A549 (cell line): ENCODE measurements around the gene TMEM60. TPM values are rescaled to one million over a fixed set of nuclear protein-coding genes. Genes with fewer than 3 reads are reported as not detected.
"Not testable (repeated sequence)": the region's sequence is repeated elsewhere in the genome, so short reads cannot be mapped to it uniquely, and the experiment has no call there.

Experiments used
- ATAC-seq, 2 experiments: fragments of 200-7000 bp in 1 of 2; fragments of >200 bp in 1 of 2; cut with Nextera tagmentation in 1 of 2; cut with Tn5 transposase in 1 of 2; 3 replicates each; pipeline versions ENCODE4 v1.8.0 to v1.9.1; 2018 to 2020; ENCODE audit warnings: mild to moderate bottlenecking in 1 of 2, moderate library complexity in 1 of 2
- CTCF ChIA-PET: fragments of 300-600 bp; sonication (Branson Sonifier 250); formaldehyde crosslinking; extraction: SDS; loops from one replicate; lab custom pipeline; 2021; ENCODE audit warnings: antibody characterized with exemption, inconsistent platforms; lab: Yijun Ruan, JAX
- POLR2A ChIA-PET: fragments of 350-600 bp; formaldehyde crosslinking; extraction: SDS; loops from one replicate; lab custom pipeline; 2021; ENCODE audit warnings: antibody characterized with exemption, inconsistent platforms; lab: Yijun Ruan, JAX
- DNase-seq, 2 experiments: peaks; one replicate each; pipeline versions ENCODE4 v3.0.0 to v3.0.0-alpha.2; 2011 to 2016; ENCODE audit warnings: low read depth in 1 of 2, low spot score in 1 of 2
- FAIRE-seq: peaks from 2 replicates; lab custom pipeline; 2011; peaks lifted over from hg19 to GRCh38; lab: Jason Lieb, UNC
- H3K27ac ChIP-seq, 2 experiments: fragments of >200 bp; sonication (Bioruptor Twin); formaldehyde crosslinking; 3 replicates each; pipeline ENCODE4 v1.5.1; 2016 to 2017
- H3K4me1 ChIP-seq: fragments of >200 bp; sonication (Bioruptor Twin); formaldehyde crosslinking; 3 replicates; pipeline ENCODE4 v1.6.1; 2016
- H3K4me2 ChIP-seq: fragments of >200 bp; sonication (Bioruptor Twin); formaldehyde crosslinking; 3 replicates; pipeline ENCODE4 v1.6.1; 2016
- H3K4me3 ChIP-seq: fragments of >200 bp; sonication (Bioruptor Twin); formaldehyde crosslinking; 3 replicates; pipeline ENCODE4 v1.5.1; 2016
- H3K9me3 ChIP-seq: fragments of >200 bp; sonication (Bioruptor Twin); formaldehyde crosslinking; 3 replicates; pipeline ENCODE4 v1.6.1; 2016
- BHLHE40 ChIP-seq: IDR thresholded peaks from 2 replicates; pipeline ENCODE4 v1.6.1; 2012; ENCODE audit warnings: low read depth, low read length, inconsistent platforms
- CEBPB ChIP-seq, 2 experiments: fragments of >200 bp in 1 of 2; sonication (Bioruptor Twin) in 1 of 2; formaldehyde crosslinking in 1 of 2; IDR thresholded peaks; 2 replicates each; pipeline ENCODE4 v1.6.1; 2012 to 2016
- CHD2 ChIP-seq: fragments of 150-350 bp; IDR thresholded peaks from 2 replicates; pipeline ENCODE4 v1.6.1; 2014; ENCODE audit warnings: low read length; ENCODE audit not compliant: partially characterized antibody
- CHD4 ChIP-seq: fragments of 200-600 bp; sonication (generic); IDR thresholded peaks from 2 replicates; pipeline ENCODE4 v1.6.1; 2016; ENCODE audit warnings: antibody characterized with exemption, mild to moderate bottlenecking, borderline replicate concordance
- EHF ChIP-seq: fragments of 250-450 bp; sonication (Bioruptor Pico); IDR thresholded peaks from 2 replicates; pipeline ENCODE4 v1.5.0; 2020; ENCODE audit warnings: mild to moderate bottlenecking
- EHMT2 ChIP-seq: fragments of 200-600 bp; sonication (generic); IDR thresholded peaks from 2 replicates; pipeline ENCODE4 v1.6.1; 2016; ENCODE audit warnings: antibody characterized with exemption, low read depth, mild to moderate bottlenecking, moderate library complexity
- FOSB ChIP-seq: fragments of 250-450 bp; sonication (Bioruptor Pico); IDR thresholded peaks from 2 replicates; pipeline ENCODE4 v1.5.0; 2020; ENCODE audit warnings: mild to moderate bottlenecking, moderate library complexity
- FOSL2 ChIP-seq, 2 experiments: fragments of 450-650 bp in 1 of 2; fragments of >200 bp in 1 of 2; sonication (Bioruptor Twin) in 1 of 2; formaldehyde crosslinking; IDR thresholded peaks; 2 replicates each; pipeline versions ENCODE4 v1.5.0 to v1.6.1; 2016 to 2020; ENCODE audit warnings: mild to moderate bottlenecking in 1 of 2, moderate library complexity in 1 of 2
- FOXS1 ChIP-seq: fragments of 250-450 bp; sonication (Bioruptor Pico); IDR thresholded peaks from 2 replicates; pipeline ENCODE4 v1.5.0; 2020; ENCODE audit warnings: mild to moderate bottlenecking, moderate library complexity
- GATA3 ChIP-seq: IDR thresholded peaks from 2 replicates; pipeline ENCODE4 v1.6.1; 2012; ENCODE audit warnings: borderline replicate concordance
- HEYL ChIP-seq: fragments of 250-450 bp; sonication (Bioruptor Pico); IDR thresholded peaks from 2 replicates; pipeline ENCODE4 v1.8.0; 2021; ENCODE audit warnings: mild to moderate bottlenecking, moderate library complexity
- HOXB13 ChIP-seq: fragments of 250-450 bp; sonication (Bioruptor Pico); IDR thresholded peaks from 2 replicates; pipeline ENCODE4 v1.5.0; 2020; ENCODE audit warnings: low read depth, mild to moderate bottlenecking, moderate library complexity
- HOXB5 ChIP-seq: fragments of 250-450 bp; sonication (Bioruptor Pico); IDR thresholded peaks from 2 replicates; pipeline ENCODE4 v1.5.0; 2020; ENCODE audit warnings: mild to moderate bottlenecking, moderate library complexity
- JUNB ChIP-seq: fragments of >200 bp; sonication (Bioruptor Twin); formaldehyde crosslinking; IDR thresholded peaks from 2 replicates; pipeline ENCODE4 v1.6.1; 2016
- MYC ChIP-seq: IDR thresholded peaks from 2 replicates; pipeline ENCODE4 v1.6.1; 2012; ENCODE audit warnings: mild to moderate bottlenecking, inconsistent platforms, low read length, improper control_type of control experiment, borderline replicate concordance
- NR3C1 ChIP-seq: fragments of >200 bp; sonication (Bioruptor Twin); formaldehyde crosslinking; IDR thresholded peaks from 3 replicates; pipeline ENCODE4 v1.6.1; 2017
- POLR2A ChIP-seq: IDR thresholded peaks from 2 replicates; pipeline ENCODE4 v1.6.1; 2012; ENCODE audit warnings: mild to moderate bottlenecking, low read length
- RCOR1 ChIP-seq: fragments of 150-350 bp; IDR thresholded peaks from 2 replicates; pipeline ENCODE4 v1.6.1; 2014; ENCODE audit warnings: antibody characterized with exemption, low read length, low read depth
- RFX5 ChIP-seq: fragments of 450-650 bp; IDR thresholded peaks from 2 replicates; pipeline ENCODE4 v1.7.1; 2014; ENCODE audit warnings: antibody characterized with exemption, mild to moderate bottlenecking, moderate library complexity
- SREBF2 ChIP-seq: fragments of 450-650 bp; IDR thresholded peaks from 2 replicates; pipeline ENCODE4 v1.6.1; 2014; ENCODE audit warnings: mild to moderate bottlenecking, moderate library complexity
- TFCP2L1 ChIP-seq: fragments of 250-450 bp; sonication (Bioruptor Pico); IDR thresholded peaks from 2 replicates; pipeline ENCODE4 v1.5.0; 2021; ENCODE audit warnings: mild to moderate bottlenecking
- ZSCAN20 ChIP-seq: fragments of 250-450 bp; sonication (Bioruptor Pico); IDR thresholded peaks from 2 replicates; pipeline ENCODE4 v1.8.0; 2022; ENCODE audit warnings: mild to moderate bottlenecking, moderate library complexity
- WGBS: methylation state at CpG from one replicate; pipeline ENCODE4 v1.1.6; 2017; ENCODE audit errors: missing lambda C conversion rate; 5-methylcytosine and 5-hydroxymethylcytosine counted together
- polyA plus RNA-seq, 4 experiments: library from polyadenylated mRNA; depleted of rRNA in 3 of 4; stranded (reverse); fragments of >200 nt; fragmentation: RNase III in 1 of 4; extraction: RNeasy Plus Mini Kit Qiagen cat#74134 plus additional on column Dnase treatment in 1 of 4; gene quantifications; 2 replicates in 3 of 4; 3 replicates in 1 of 4; pipeline ENCODE4 v1.2.3, GENCODE V29; 2011 to 2017
- TF ChIP-seq, protein P1 (sequence below): fragments of 250-450 bp; sonication (Bioruptor Pico); IDR thresholded peaks from 2 replicates; pipeline ENCODE4 v1.5.0; 2021; ENCODE audit warnings: mild to moderate bottlenecking, moderate library complexity, borderline replicate concordance
- TF ChIP-seq, protein P2 (sequence below): fragments of >200 bp; sonication (Bioruptor Twin); formaldehyde crosslinking; IDR thresholded peaks from 3 replicates; pipeline ENCODE4 v1.5.1; 2016
- TF ChIP-seq, protein P3 (sequence below): fragments of >200 bp; sonication (Bioruptor Twin); formaldehyde crosslinking; IDR thresholded peaks from 2 replicates; pipeline ENCODE4 v1.6.1; 2016

TMEM60 gene
- polyA plus RNA-seq, 2 of the 4 experiments (the other 2 are of a cell fraction) = 33.8 to 54.7 TPM

DNA sequence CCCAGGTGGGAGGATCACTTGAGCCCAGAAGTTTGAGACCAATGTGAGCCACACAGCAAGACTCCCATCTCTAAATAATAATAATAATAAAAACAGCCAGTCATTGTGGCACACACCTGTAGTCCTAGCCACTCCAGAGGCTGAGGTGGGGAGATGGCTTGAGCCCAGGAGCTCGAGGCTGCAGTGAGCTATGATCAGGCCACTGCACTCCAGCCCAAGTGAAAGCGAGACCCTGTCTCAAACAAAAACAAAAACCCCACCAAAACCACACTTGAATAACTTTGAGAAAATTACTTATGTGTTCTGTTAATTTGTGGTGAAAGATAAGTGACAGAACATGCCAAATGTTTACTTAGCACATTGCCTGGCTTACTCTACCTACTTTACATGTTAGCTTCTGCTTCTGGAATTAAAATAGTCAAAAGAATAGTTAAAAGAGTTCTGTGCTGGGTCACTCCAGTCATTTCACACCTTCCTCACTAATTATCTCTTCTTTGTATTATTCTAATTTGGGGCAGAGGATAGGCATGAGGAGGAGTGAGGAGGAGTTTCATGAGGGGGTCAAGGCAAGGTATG is 9.8 kb downstream of the TMEM60 start:
- no peak for DNase-seq
- TF ChIP-seq FOSL2 (IDR thresholded peaks at IDR 0.05) (no peak), FOSL2 (CRISPR knock-in tag; IDR thresholded peaks at IDR 0.05) (no peak), HEYL (CRISPR knock-in tag) (no peak), ZSCAN20 (CRISPR knock-in tag) (no peak), TFCP2L1 (no peak), NR3C1 (no peak), FOSB (no peak), EHF (CRISPR knock-in tag) (no peak), CEBPB (IDR thresholded peaks at IDR 0.05) (no peak), MYC (no peak), HOXB13 (no peak)
- TF ChIP-seq, protein P1, sequence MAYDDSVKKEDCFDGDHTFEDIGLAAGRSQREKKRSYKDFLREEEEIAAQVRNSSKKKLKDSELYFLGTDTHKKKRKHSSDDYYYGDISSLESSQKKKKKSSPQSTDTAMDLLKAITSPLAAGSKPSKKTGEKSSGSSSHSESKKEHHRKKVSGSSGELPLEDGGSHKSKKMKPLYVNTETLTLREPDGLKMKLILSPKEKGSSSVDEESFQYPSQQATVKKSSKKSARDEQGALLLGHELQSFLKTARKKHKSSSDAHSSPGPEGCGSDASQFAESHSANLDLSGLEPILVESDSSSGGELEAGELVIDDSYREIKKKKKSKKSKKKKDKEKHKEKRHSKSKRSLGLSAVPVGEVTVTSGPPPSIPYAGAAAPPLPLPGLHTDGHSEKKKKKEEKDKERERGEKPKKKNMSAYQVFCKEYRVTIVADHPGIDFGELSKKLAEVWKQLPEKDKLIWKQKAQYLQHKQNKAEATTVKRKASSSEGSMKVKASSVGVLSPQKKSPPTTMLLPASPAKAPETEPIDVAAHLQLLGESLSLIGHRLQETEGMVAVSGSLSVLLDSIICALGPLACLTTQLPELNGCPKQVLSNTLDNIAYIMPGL (CRISPR knock-in tag) = no peak
- TF ChIP-seq, all 56 proteins: peak for 0
- peaks cover 6% of the 10 kb centered on the region; the same call in 2 of the 3 replicates for H3K9me3 ChIP-seq
- CTCF ChIA-PET = no interaction called here
- POLR2A ChIA-PET = no interaction called here
- no peak overlapping the region for H3K27ac ChIP-seq
- H3K4me3 ChIP-seq = no peak overlapping the region
- H3K4me2 ChIP-seq = no peak overlapping the region
- WGBS = 96% methylated on average over 2 of the region's 2 CpGs
- FAIRE-seq (no peak), ATAC-seq (no peak)
- peaks cover 12% of the 10 kb centered on the region for H3K4me1 ChIP-seq

DNA sequence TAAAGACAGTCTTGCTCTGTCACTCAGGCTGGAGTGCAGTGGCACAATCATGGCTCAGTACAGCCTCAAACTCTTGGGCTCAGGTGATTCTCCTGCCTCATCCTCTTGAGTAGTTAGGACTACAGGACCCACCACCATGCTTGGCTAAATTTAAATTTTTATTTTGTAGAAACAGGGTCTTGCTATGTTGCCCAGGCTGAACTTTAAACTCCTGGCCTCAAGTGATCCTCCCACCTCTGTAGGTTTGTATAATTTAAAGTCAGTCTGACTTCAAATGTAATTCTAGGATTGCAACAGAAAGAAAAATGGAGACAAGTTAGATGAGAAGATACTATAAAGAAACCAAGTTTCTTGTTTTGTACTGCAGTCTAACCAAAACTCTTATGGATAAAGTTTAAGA is 11.5 kb downstream of the TMEM60 start:
- POLR2A ChIA-PET = interaction anchor here (1.5 kb wide), 1 partner anchor 12 kb away, joined by 5 read pairs; the partner anchor contains the start of genes PHTF2 and TMEM60

DNA sequence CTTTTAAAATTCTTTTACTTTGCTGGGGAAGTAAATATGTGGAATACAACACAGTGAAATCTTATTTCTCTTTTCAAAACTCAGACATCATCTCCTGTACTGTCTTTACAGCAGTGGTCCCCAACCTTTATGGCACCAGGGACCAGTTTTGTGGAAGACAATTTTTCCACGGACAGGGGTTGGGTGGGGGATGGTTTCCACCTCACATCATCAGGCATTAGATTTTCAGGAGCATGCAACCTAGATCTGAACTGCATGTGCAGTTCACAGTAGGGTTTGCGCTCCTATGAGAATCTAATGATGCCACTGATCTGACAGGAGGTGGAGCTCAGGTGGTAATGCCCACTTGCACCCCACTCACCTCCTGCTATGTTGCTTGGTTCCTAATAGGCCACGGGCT is 12.2 kb downstream of the TMEM60 start:
- H3K9me3 ChIP-seq = peaks cover 6% of the 10 kb centered on the region; the same call in 2 of the 3 replicates
- DNase-seq (no peak), FAIRE-seq (no peak), ATAC-seq (no peak)
- WGBS = 93% methylated on average over 3 of the region's 3 CpGs
- no peak overlapping the region for H3K4me2 ChIP-seq
- TF ChIP-seq RCOR1 = no peak
- no peak for TF ChIP-seq FOSB
- TF ChIP-seq, protein P2, sequence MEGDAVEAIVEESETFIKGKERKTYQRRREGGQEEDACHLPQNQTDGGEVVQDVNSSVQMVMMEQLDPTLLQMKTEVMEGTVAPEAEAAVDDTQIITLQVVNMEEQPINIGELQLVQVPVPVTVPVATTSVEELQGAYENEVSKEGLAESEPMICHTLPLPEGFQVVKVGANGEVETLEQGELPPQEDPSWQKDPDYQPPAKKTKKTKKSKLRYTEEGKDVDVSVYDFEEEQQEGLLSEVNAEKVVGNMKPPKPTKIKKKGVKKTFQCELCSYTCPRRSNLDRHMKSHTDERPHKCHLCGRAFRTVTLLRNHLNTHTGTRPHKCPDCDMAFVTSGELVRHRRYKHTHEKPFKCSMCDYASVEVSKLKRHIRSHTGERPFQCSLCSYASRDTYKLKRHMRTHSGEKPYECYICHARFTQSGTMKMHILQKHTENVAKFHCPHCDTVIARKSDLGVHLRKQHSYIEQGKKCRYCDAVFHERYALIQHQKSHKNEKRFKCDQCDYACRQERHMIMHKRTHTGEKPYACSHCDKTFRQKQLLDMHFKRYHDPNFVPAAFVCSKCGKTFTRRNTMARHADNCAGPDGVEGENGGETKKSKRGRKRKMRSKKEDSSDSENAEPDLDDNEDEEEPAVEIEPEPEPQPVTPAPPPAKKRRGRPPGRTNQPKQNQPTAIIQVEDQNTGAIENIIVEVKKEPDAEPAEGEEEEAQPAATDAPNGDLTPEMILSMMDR = no peak
- no peak for TF ChIP-seq SREBF2
- TF ChIP-seq, protein P3, sequence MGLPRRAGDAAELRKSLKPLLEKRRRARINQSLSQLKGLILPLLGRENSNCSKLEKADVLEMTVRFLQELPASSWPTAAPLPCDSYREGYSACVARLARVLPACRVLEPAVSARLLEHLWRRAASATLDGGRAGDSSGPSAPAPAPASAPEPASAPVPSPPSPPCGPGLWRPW = no peak
- H3K4me3 ChIP-seq = no peak overlapping the region
- H3K4me1 ChIP-seq = peaks cover 2% of the 10 kb centered on the region; the same call in 2 of the 3 replicates
- ChIA-PET CTCF (no interaction called here), POLR2A (no interaction called here)
- no peak overlapping the region for H3K27ac ChIP-seq

More for the DNA sequence above, 11.5 kb downstream of the TMEM60 start:
- TF ChIP-seq CHD2 (no peak), HOXB5 (no peak), HEYL (CRISPR knock-in tag) (no peak), GATA3 (no peak), POLR2A (no peak), CHD4 (no peak), FOXS1 (CRISPR knock-in tag) (no peak), EHMT2 (no peak), BHLHE40 (no peak), RFX5 (no peak), JUNB (no peak)
- TF ChIP-seq, all 56 proteins: peak for 0
- ATAC-seq = no peak
- Histone ChIP-seq H3K4me3 (no peak overlapping the region), H3K9me3 (peaks cover 6% of the 10 kb centered on the region; the same call in 2 of the 3 replicates), H3K4me1 (peaks cover 9% of the 10 kb centered on the region), H3K4me2 (no peak overlapping the region), H3K27ac (no peak overlapping the region; a peak in 1 of 6 replicates)
- FAIRE-seq = no peak
- DNase-seq = no peak
- CTCF ChIA-PET = interaction anchor here (1.6 kb wide), 1 partner anchor 12 kb away, joined by 4 read pairs; the partner anchor contains the start of genes PHTF2 and TMEM60

DNA sequence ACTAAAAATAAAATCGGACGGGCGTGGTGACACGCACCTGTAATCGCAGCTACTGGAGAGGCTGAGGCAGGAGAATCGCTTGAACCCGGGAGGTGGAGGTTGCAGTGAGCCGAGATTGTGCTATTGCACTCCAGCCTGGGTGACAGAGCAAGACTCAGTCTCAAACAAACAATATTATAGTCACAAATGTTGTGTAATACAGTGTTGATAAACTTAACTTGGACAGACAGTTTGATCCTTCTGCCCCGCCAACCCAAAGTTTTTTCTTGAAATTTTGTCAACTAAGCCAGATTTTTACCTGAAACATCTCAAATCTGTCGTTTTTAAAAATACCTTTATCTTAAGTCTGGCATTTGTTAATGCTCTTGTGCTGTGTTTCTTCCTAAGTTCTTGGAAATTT is 13.8 kb downstream of the TMEM60 start:
- H3K4me1 ChIP-seq, POLR2A ChIA-PET, H3K27ac ChIP-seq, H3K4me3 ChIP-seq, FAIRE-seq, H3K4me2 ChIP-seq, ATAC-seq, DNase-seq, H3K9me3 ChIP-seq: not testable (repeated sequence)
- CTCF ChIA-PET = interaction anchor here (1.3 kb wide), 1 partner anchor 133 kb away, joined by 5 read pairs; no protein-coding TSS in a partner anchor
- WGBS = 91% methylated on average over 10 of the region's 10 CpGs
